ENCODE measurements around the gene KLF11.

Gene KLF11

GRCh38 chr2:10043906-10044601 lies 704 bp downstream of the KLF11 start:
- DNase-seq = peak; percentile 78

- peak; percentile 11 for DNase-seq
These were observed 2.4 kb downstream of the KLF11 start for GRCh38 chr2:10045561-10046355.

GRCh38 chr2:10046931-10047330 lies 3.6 kb downstream of the KLF11 start:
- no peak for DNase-seq

- no peak for DNase-seq
These were observed 4.5 kb downstream of the KLF11 start for GRCh38 chr2:10047616-10048500.

- peak; percentile 59 for DNase-seq
These were observed 5.3 kb downstream of the KLF11 start for GRCh38 chr2:10048501-10049171.

- DNase-seq = no peak
These were observed 8.9 kb downstream of the KLF11 start for GRCh38 chr2:10052216-10052615.

- DNase-seq = no peak
These were observed 10.0 kb downstream of the KLF11 start for GRCh38 chr2:10053351-10053750.

- no peak for DNase-seq
These were observed 11.1 kb downstream of the KLF11 start for GRCh38 chr2:10054424-10054823.

- no peak for DNase-seq
These were observed 11.6 kb downstream of the KLF11 start for GRCh38 chr2:10054976-10055375.

GRCh38 chr2:10056439-10056838 lies 13.1 kb downstream of the KLF11 start:
- no peak for DNase-seq

- peak; percentile 75 for DNase-seq
These were observed 14.1 kb downstream of the KLF11 start for GRCh38 chr2:10057231-10058107.

GRCh38 chr2:10058251-10059015 lies 15.1 kb downstream of the KLF11 start:
- DNase-seq = no peak

- DNase-seq = no peak
These were observed 15.6 kb downstream of the KLF11 start for GRCh38 chr2:10059016-10059351.

- DNase-seq = no peak
These were observed 16.4 kb downstream of the KLF11 start for GRCh38 chr2:10059552-10060335.

GRCh38 chr2:10061221-10061925 lies 18.0 kb downstream of the KLF11 start:
- DNase-seq = no peak

GRCh38 chr2:10062931-10063365 lies 19.6 kb downstream of the KLF11 start:
- no peak for DNase-seq

GRCh38 chr2:10063566-10063965 lies 20.2 kb downstream of the KLF11 start:
- no peak for DNase-seq

- no peak for DNase-seq
These were observed 21.8 kb downstream of the KLF11 start for GRCh38 chr2:10064932-10065772.

GRCh38 chr2:10065773-10066055 lies 22.4 kb downstream of the KLF11 start:
- DNase-seq = no peak
